CD4-positive, alpha-beta T cell treated with Interferon gamma for 1 hour (primary cell): Measurements from ENCODE around the gene USP27X.

Experiments used
- DNase-seq: peaks from one replicate; pipeline ENCODE4 v3.0.0-alpha.2; 2020

USP27X gene

GRCh38 chrX:49892542-49892941, 13.3 kb downstream of the USP27X start:
- DNase-seq, result no peak

- DNase-seq, result no peak
Observed at GRCh38 chrX:49896951-49897350, 17.7 kb downstream of the USP27X start.

GRCh38 chrX:49901048-49901447, 21.8 kb downstream of the USP27X start:
- no peak for DNase-seq

- no peak for DNase-seq
Observed at GRCh38 chrX:49910344-49910743, 31.1 kb downstream of the USP27X start.

DNA sequence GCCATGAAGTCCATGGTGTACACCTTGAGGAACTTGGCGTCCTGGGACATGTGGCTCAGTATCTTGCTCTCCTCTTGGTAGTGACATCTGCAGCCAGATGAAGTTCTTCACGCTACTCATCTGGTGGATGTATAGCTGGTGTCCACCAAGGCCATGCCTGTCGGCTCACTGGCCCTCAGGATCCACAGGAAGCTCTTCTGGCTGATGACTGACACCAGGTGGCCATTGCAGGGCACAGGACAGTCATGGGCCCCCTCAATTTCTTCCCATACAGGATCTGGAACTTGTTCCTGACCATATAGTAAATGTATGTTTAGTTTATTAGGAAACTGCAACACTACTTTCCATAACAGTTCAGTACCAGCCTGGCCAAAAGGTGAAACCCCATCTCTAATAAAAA, 32.8 kb downstream of the USP27X start:
- no peak for DNase-seq

GRCh38 chrX:49912861-49913260, 33.6 kb downstream of the USP27X start:
- no peak for DNase-seq

- peak; percentile 27 for DNase-seq
Observed at GRCh38 chrX:49915361-49916222, 36.3 kb downstream of the USP27X start.

GRCh38 chrX:49919617-49920016, 40.3 kb downstream of the USP27X start:
- no peak for DNase-seq

GRCh38 chrX:49921109-49921508, 41.8 kb downstream of the USP27X start:
- DNase-seq, result no peak

DNA sequence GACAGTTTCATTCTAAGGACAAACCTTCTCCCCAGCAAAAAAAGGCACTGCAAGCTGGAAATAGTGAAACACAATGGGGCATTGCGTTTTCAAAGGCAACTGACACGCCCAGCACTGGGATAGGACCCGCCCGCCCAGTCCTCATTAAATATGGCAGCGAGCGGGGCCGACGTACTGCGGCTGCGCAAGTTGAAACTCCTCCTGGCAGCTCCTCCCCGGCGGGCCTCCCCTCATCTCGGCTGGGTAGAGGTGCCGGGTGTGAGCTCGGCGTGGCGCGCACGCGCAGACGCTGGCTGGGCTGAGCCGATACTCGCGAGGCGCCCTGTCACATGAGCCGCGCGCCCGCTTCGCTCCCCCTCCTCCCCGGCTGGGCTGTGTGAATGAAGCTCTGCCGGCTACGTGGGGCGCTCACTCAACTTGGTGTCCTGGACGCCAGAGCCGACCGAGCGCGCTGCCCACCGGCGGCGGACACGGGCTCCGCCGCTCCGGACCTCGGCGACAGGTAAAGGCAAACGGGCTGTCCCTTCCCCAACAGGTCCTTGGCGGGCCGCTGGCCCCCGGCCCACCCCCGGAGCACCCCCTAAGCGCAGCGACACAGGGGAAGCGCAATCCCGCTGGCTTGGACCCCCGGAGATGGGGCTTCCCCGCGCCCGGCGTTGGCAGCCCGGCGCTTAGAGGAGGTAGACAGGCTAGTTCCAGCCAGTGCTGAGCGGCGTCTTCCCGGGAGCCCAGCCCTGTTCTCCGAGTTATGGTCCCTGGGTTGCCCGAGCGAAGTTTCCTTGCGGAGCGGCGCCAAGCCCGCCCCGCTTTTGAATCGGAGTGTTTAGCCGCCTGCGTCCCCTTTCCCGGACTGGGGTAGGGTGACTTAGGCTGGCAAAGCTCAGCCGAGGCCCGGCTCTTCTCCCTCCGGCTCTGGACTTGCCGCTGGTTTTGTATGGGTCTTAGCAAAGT, 43.3 kb downstream of the USP27X start, which contains the start of gene CLCN5:
TSS of gene CLCN5 (plus strand) at position 306 of the 951 bp plus-strand sequence. CDS start 2,703 bp downstream, outside the sequence.
- DNase-seq, result peak; percentile 98

DNA sequence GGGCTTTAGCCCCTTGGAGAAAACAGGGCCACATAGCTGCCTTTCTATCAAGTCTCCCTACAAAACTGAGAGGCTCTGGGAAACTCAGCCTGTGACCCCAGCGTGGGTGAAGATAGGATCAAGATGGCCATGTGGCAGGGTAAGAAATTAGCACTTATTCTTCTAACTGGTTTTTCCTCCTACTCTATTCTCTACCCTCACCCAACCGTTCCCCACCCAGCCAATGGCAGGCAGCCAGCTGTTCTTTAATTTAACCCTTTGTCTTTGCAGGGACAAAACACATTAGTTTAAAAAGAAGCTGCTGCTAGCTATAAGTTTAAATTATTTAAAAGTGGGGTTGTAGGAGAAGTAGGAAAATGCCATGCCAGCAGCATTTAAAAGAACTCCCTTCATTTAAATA, 45.9 kb downstream of the USP27X start:
- DNase-seq, result no peak

- no peak for DNase-seq
Observed at GRCh38 chrX:49930039-49930438, 50.8 kb downstream of the USP27X start.
